A673 (cell line): Measurements from ENCODE around the gene TRPV2. TPM values are rescaled to one million over a fixed set of nuclear protein-coding genes. Genes with fewer than 3 reads are reported as not detected.

ENCODE experiments used
- Bru-seq: library from RNA; stranded (reverse); fragments of 400-500 nt; gene quantifications from one replicate; lab custom pipeline; 2021; lab: Mats Ljungman, UMichigan
- BruChase-seq, 2 experiments: library from RNA; stranded (reverse); fragments of 400-500 nt; gene quantifications; one replicate each; lab custom pipeline; 2021; lab: Mats Ljungman, UMichigan
- BruUV-seq: library from RNA; stranded (reverse); fragments of 400-500 nt; replicated peaks from 2 replicates; lab custom pipeline; 2021; lab: Mats Ljungman, UMichigan
- CTCF ChIA-PET: fragments of 300-600 bp; sonication (Branson Sonifier 250); formaldehyde crosslinking; loops from one replicate; lab custom pipeline; 2022; ENCODE audit warnings: antibody characterized with exemption; lab: Charles Lee
- POLR2A ChIA-PET: fragments of 300-600 bp; sonication (Branson Sonifier 250); formaldehyde crosslinking; loops from one replicate; lab custom pipeline; 2022; ENCODE audit warnings: antibody characterized with exemption; ENCODE audit not compliant: low non-redundant PET; lab: Charles Lee
- DNase-seq: peaks from one replicate; pipeline ENCODE4 v3.0.0-alpha.2; 2015; ENCODE audit warnings: low spot score
- H3K27ac ChIP-seq: fragments of 200-600 bp; sonication (generic); 2 replicates; pipeline ENCODE4 v1.5.1; 2016; ENCODE audit warnings: mixed run types, low read depth, mild to moderate bottlenecking, mixed read lengths, antibody characterized with exemption, low read length; ENCODE audit not compliant: poor library complexity, severe bottlenecking
- H3K27me3 ChIP-seq: fragments of 200-600 bp; sonication (generic); replicated peaks from 2 replicates; pipeline ENCODE4 v1.6.1; 2017; ENCODE audit warnings: mixed run types, low read depth, mild to moderate bottlenecking, mixed read lengths, antibody characterized with exemption, low read length; ENCODE audit not compliant: insufficient read depth, poor library complexity
- H3K36me3 ChIP-seq: fragments of 200-600 bp; sonication (generic); 2 replicates; pipeline ENCODE4 v1.6.1; 2016; ENCODE audit warnings: mixed run types, mild to moderate bottlenecking, mixed read lengths, antibody characterized with exemption, low read length; ENCODE audit not compliant: insufficient read depth, poor library complexity, severe bottlenecking
- H3K4me1 ChIP-seq: fragments of 200-600 bp; sonication (generic); 2 replicates; pipeline ENCODE4 v1.6.1; 2017; ENCODE audit warnings: mixed run types, mild to moderate bottlenecking, mixed read lengths, antibody characterized with exemption, low read length; ENCODE audit not compliant: insufficient read depth, poor library complexity, severe bottlenecking
- H3K4me3 ChIP-seq: fragments of 200-600 bp; sonication (generic); 2 replicates; pipeline ENCODE4 v1.5.1; 2016; ENCODE audit warnings: low read depth, mixed run types, mild to moderate bottlenecking, mixed read lengths, low read length; ENCODE audit not compliant: poor library complexity, severe bottlenecking
- H3K9me3 ChIP-seq: fragments of 200-600 bp; sonication (generic); 2 replicates; pipeline ENCODE4 v1.6.1; 2016; ENCODE audit warnings: mixed run types, low read depth, mild to moderate bottlenecking, mixed read lengths, antibody characterized with exemption, low read length; ENCODE audit not compliant: poor library complexity, severe bottlenecking
- CTCF ChIP-seq: fragments of 300-800, 200-600 bp; sonication (generic); conservative IDR thresholded peaks from 2 replicates; pipeline ENCODE4 v1.5.1; 2017; ENCODE audit warnings: low read depth, mild to moderate bottlenecking, antibody characterized with exemption, low read length, moderate library complexity, mixed read lengths
- EZH2 ChIP-seq: fragments of 200-600 bp; sonication (generic); IDR thresholded peaks from 2 replicates; pipeline ENCODE4 v1.6.1; 2017; ENCODE audit warnings: borderline replicate concordance, low read depth, mild to moderate bottlenecking, mixed read lengths, antibody characterized with exemption, low read length; ENCODE audit not compliant: poor library complexity, severe bottlenecking
- intact Hi-C: fragments of 100-400 bp; cut with micrococcal nuclease; formaldehyde crosslinking; loops from one replicate; pipeline ENCODE4 v1.10.0; 2022; ENCODE audit not compliant: unreplicated experiment
- long read RNA-seq: library from polyadenylated mRNA; stranded (forward); transcript quantifications from one replicate; pipeline ENCODE4 v2.0.0, GENCODE V29; 2022
- total RNA-seq: library from RNA; stranded (reverse); gene quantifications from 2 replicates; pipeline ENCODE4 v1.2.3, GENCODE V29; 2021

The TRPV2 gene
- total RNA-seq, result not detected in 2 replicates
- Bru-seq, nascent RNA, result percentile 10 among the genes with signal in this experiment
- percentile 8 among the genes with signal in this experiment for BruChase-seq, experiment 1, labeled RNA remaining after a 2-hour chase
- percentile 9 among the genes with signal in this experiment for BruChase-seq, experiment 2, labeled RNA remaining after a 6-hour chase
- long read RNA-seq, partial matches to known transcripts, result 0 of 1 reads
- long read RNA-seq, other reads (novel, unspliced or antisense), result 1 of 1 reads

- Histone ChIP-seq H3K27me3 (no peaks in the 10 kb centered on the region), H3K27ac (no peak within 1 kb of the TSS), H3K9me3 (no peaks in the 10 kb centered on the region), H3K36me3 (no peaks in the 10 kb centered on the region), H3K4me1 (peaks cover 9% of the 10 kb centered on the region), H3K4me3 (no peak within 1 kb of the TSS)
- DNase-seq, result no peak
- intact Hi-C loops, result no loop called here
- CTCF ChIA-PET, result no interaction called here
- no TSS peak for BruUV-seq
- TF ChIP-seq CTCF (peak; percentile 41), EZH2 (no peak)
- POLR2A ChIA-PET, result no interaction called here
Measured at GRCh38 chr17:16415031-16415924, at the start of gene TRPV2. Gene TRPV2 (plus strand): TSS chr17:16415571. CDS start chr17:16417669, 2,098 bp downstream.

GRCh38 chr17:16371742-16372141, 43.6 kb upstream of the TRPV2 start:
- POLR2A ChIA-PET, result no interaction called here
- intact Hi-C loops, result no loop called here
- Histone ChIP-seq H3K9me3 (no peaks in the 10 kb centered on the region), H3K4me3 (no peak overlapping the region), H3K4me1 (no peaks in the 10 kb centered on the region), H3K36me3 (no peaks in the 10 kb centered on the region), H3K27me3 (no peaks in the 10 kb centered on the region), H3K27ac (no peak overlapping the region)
- no peak for TF ChIP-seq EZH2
- TF ChIP-seq CTCF, result no peak
- BruUV-seq, result no TSS peak
- CTCF ChIA-PET, result interaction anchor here (0.9 kb wide), 1 partner anchor 8 kb away, joined by 3 read pairs; no protein-coding TSS in a partner anchor
- peak; percentile 64 for DNase-seq

- H3K4me1 ChIP-seq, result no peaks in the 10 kb centered on the region
- BruUV-seq, result no TSS peak
- intact Hi-C loops, result no loop called here
- no peak for DNase-seq
- H3K27me3 ChIP-seq, result no peaks in the 10 kb centered on the region
- no peak overlapping the region for H3K4me3 ChIP-seq
- H3K36me3 ChIP-seq, result no peaks in the 10 kb centered on the region
- TF ChIP-seq CTCF (no peak), EZH2 (no peak)
- H3K27ac ChIP-seq, result no peak overlapping the region
- CTCF ChIA-PET, result interaction anchor here (0.5 kb wide), 1 partner anchor 21 kb away, joined by 9 read pairs; the partner anchor contains the start of gene CENPV
- POLR2A ChIA-PET, result no interaction called here
- H3K9me3 ChIP-seq, result no peaks in the 10 kb centered on the region
Measured at GRCh38 chr17:16374146-16374938, 41.0 kb upstream of the TRPV2 start.
